ENCODE measurements around the gene EXOC6B. TPM values are rescaled to one million over a fixed set of nuclear protein-coding genes. Genes with fewer than 3 reads are reported as not detected.
"Not testable (repeated sequence)": the region's sequence is repeated elsewhere in the genome, so short reads cannot be mapped to it uniquely, and the experiment has no call there.

Gene EXOC6B
- total RNA-seq, 4 donors from 2014 or later, result 14.6 to 49.6 (median 19.3) TPM

GRCh38 chr2:72423756-72424155, 402.1 kb downstream of the EXOC6B start:
- TF ChIP-seq CTCF (IDR thresholded peaks at IDR 0.05 in 4 of 5, conservative IDR thresholded peaks at IDR 0.05 in 1 of 5) (no peak), POLR2A (IDR thresholded peaks at IDR 0.05) (no peak)
- Histone ChIP-seq H3K36me3 (no peaks in the 10 kb centered on the region), H3K4me3 (no peak overlapping the region), H3K4me1 (no peaks in the 10 kb centered on the region), H3K9me3 (no peaks in the 10 kb centered on the region), H3K27ac (no peak overlapping the region), H3K27me3 (no peaks in the 10 kb centered on the region)
- ATAC-seq (no peak), DNase-seq (no peak)
- intact Hi-C loops (cut with DNase I; ENCODE audit: low total_unique reads), result no loop called here
- in situ Hi-C loops (cut with MboI; ENCODE audit: low sequenced_read_pairs in 4 of 4), result no loop called here

- H3K9me3 ChIP-seq; H3K27me3 ChIP-seq; in situ Hi-C loops (cut with MboI; ENCODE audit: low sequenced_read_pairs in 4 of 4); ATAC-seq; H3K36me3 ChIP-seq; H3K4me1 ChIP-seq; H3K27ac ChIP-seq; intact Hi-C loops (cut with DNase I; ENCODE audit: low total_unique reads); H3K4me3 ChIP-seq; DNase-seq: not testable (repeated sequence)
Observed at GRCh38 chr2:72421771-72422379, 404.0 kb downstream of the EXOC6B start.

- Histone ChIP-seq H3K9me3 (no peaks in the 10 kb centered on the region), H3K36me3 (no peaks in the 10 kb centered on the region), H3K27me3 (no peaks in the 10 kb centered on the region), H3K4me3 (no peak overlapping the region), H3K4me1 (no peaks in the 10 kb centered on the region), H3K27ac (no peak overlapping the region)
- in situ Hi-C loops (cut with MboI; ENCODE audit: low sequenced_read_pairs in 4 of 4) (no loop called here), intact Hi-C loops (cut with DNase I; ENCODE audit: low total_unique reads) (no loop called here)
- no peak for DNase-seq
- no peak for TF ChIP-seq POLR2A (IDR thresholded peaks at IDR 0.05)
- no peak for TF ChIP-seq CTCF (IDR thresholded peaks at IDR 0.05 in 4 of 5, conservative IDR thresholded peaks at IDR 0.05 in 1 of 5)
- ATAC-seq, result no peak
Observed at GRCh38 chr2:72415781-72416475, 409.9 kb downstream of the EXOC6B start.

GRCh38 chr2:72415241-72415661, 410.6 kb downstream of the EXOC6B start:
- intact Hi-C loops (cut with DNase I; ENCODE audit: low total_unique reads) (no loop called here), in situ Hi-C loops (cut with MboI; ENCODE audit: low sequenced_read_pairs in 4 of 4) (no loop called here)
- H3K4me3 ChIP-seq, result no peak overlapping the region
- H3K27ac ChIP-seq, result no peak overlapping the region
- H3K9me3 ChIP-seq, result no peaks in the 10 kb centered on the region
- DNase-seq (no peak), ATAC-seq (no peak)
- H3K4me1 ChIP-seq, result no peaks in the 10 kb centered on the region
- H3K27me3 ChIP-seq, result no peaks in the 10 kb centered on the region
- no peaks in the 10 kb centered on the region for H3K36me3 ChIP-seq
- TF ChIP-seq POLR2A (IDR thresholded peaks at IDR 0.05) (no peak), CTCF (IDR thresholded peaks at IDR 0.05 in 4 of 5, conservative IDR thresholded peaks at IDR 0.05 in 1 of 5) (no peak)

- H3K27me3 ChIP-seq, result no peaks in the 10 kb centered on the region
- no peaks in the 10 kb centered on the region for H3K36me3 ChIP-seq
- intact Hi-C loops (cut with DNase I; ENCODE audit: low total_unique reads) (no loop called here), in situ Hi-C loops (cut with MboI; ENCODE audit: low sequenced_read_pairs in 4 of 4) (no loop called here)
- H3K27ac ChIP-seq, result no peak overlapping the region
- no peak for TF ChIP-seq CTCF (IDR thresholded peaks at IDR 0.05 in 4 of 5, conservative IDR thresholded peaks at IDR 0.05 in 1 of 5)
- TF ChIP-seq POLR2A (IDR thresholded peaks at IDR 0.05), result no peak
- H3K4me3 ChIP-seq, result no peak overlapping the region
- no peak for ATAC-seq
- H3K9me3 ChIP-seq, result no peaks in the 10 kb centered on the region
- H3K4me1 ChIP-seq, result no peaks in the 10 kb centered on the region
- DNase-seq, result no peak
Observed at GRCh38 chr2:72414137-72414760, 411.6 kb downstream of the EXOC6B start.

Data from gastrocnemius medialis (tissue), 4 donors.